Erythroblast (primary cell): ENCODE results near the gene GPR15.

ENCODE experiments used
- GATA1 ChIP-seq: IDR thresholded peaks from 2 replicates; pipeline ENCODE4 v1.6.1; 2011; ENCODE audit warnings: low read depth, mild to moderate bottlenecking, control low read depth, low read length, moderate library complexity
- POLR2A ChIP-seq: IDR thresholded peaks from 2 replicates; pipeline ENCODE4 v1.6.1; 2011; ENCODE audit warnings: mild to moderate bottlenecking, low read length

- TF ChIP-seq POLR2A (no peak), GATA1 (no peak)
Observed at GRCh38 chr3:98525494-98525893, 6.3 kb upstream of the GPR15 start.
